AG04450 (cell line): Measurements from ENCODE around the gene VPS8. TPM values are rescaled to one million over a fixed set of nuclear protein-coding genes. Genes with fewer than 3 reads are reported as not detected.

Experiments used
- CTCF ChIA-PET: fragments of 300-600, 350-600 bp; formaldehyde crosslinking; extraction: SDS; loops from one replicate; lab custom pipeline; 2022; ENCODE audit warnings: antibody characterized with exemption, inconsistent platforms; lab: Charles Lee
- POLR2A ChIA-PET: fragments of 350-600 bp; formaldehyde crosslinking; extraction: SDS; loops from one replicate; lab custom pipeline; 2021; ENCODE audit warnings: antibody characterized with exemption, inconsistent platforms; lab: Yijun Ruan, JAX
- DNase-seq: peaks from one replicate; pipeline ENCODE4 v3.0.0-alpha.2; 2011; ENCODE audit warnings: low read depth, low spot score
- H3K27ac ChIP-seq: one replicate; pipeline ENCODE4 v1.5.1; 2012; ENCODE audit warnings: low read depth, low read length, control low read depth
- H3K27me3 ChIP-seq: one replicate; pipeline ENCODE4 v1.6.0; 2012; ENCODE audit warnings: low read length; ENCODE audit not compliant: control insufficient read depth, insufficient read depth
- H3K4me3 ChIP-seq: 2 replicates; pipeline ENCODE4 v1.5.1; 2011; ENCODE audit warnings: mild to moderate bottlenecking, low read depth, low read length, control low read depth
- H3K9me3 ChIP-seq: 2 replicates; pipeline ENCODE4 v1.5.1; 2012; ENCODE audit warnings: low read length; ENCODE audit not compliant: control insufficient read depth, insufficient read depth
- CTCF ChIP-seq: IDR thresholded peaks from 2 replicates; pipeline ENCODE4 v1.5.1; 2011; ENCODE audit warnings: low read depth, low read length, control low read depth, inconsistent platforms
- polyA plus RNA-seq: library from polyadenylated mRNA; depleted of rRNA; stranded (reverse); fragments of >200 nt; gene quantifications from 2 replicates; pipeline ENCODE4 v1.2.3, GENCODE V29; 2011

The VPS8 gene
- polyA plus RNA-seq, 1 experiment: 40.6 TPM

DNA sequence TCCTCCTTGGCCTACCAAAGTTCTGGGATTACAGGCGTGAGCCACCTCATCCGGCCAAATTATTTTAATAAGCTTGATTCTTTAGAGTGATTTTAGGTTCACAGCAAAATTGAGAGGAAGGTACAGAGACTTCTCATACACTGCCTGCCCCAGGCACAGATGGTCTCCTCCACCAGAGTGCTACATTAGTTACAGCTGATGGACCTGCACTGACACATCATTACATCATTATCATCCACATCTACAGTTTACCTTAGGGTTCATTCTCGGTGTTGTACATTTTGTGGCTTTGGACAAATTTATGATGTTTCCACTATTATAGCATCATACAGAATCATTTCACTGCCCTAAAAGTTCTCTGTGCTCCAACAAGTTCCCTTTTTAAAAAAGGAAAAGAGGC lies 4.4 kb upstream of the VPS8 start:
- H3K27ac ChIP-seq: no peak overlapping the region
- H3K9me3 ChIP-seq: no peaks in the 10 kb centered on the region; the same call in 1 of the 2 replicates
- no peak for TF ChIP-seq CTCF
- CTCF ChIA-PET: interaction anchor here (0.5 to 1.9 kb wide), 7 partner anchors 18 to 971 kb away, joined by 3 to 8 read pairs (median 5); no protein-coding TSS in a partner anchor
- no peak overlapping the region for H3K4me3 ChIP-seq
- no peaks in the 10 kb centered on the region for H3K27me3 ChIP-seq
- POLR2A ChIA-PET: interaction anchor here (1.1 kb wide), 2 partner anchors 21 to 243 kb away, joined by 3 read pairs; no protein-coding TSS in a partner anchor
- DNase-seq: no peak

DNA sequence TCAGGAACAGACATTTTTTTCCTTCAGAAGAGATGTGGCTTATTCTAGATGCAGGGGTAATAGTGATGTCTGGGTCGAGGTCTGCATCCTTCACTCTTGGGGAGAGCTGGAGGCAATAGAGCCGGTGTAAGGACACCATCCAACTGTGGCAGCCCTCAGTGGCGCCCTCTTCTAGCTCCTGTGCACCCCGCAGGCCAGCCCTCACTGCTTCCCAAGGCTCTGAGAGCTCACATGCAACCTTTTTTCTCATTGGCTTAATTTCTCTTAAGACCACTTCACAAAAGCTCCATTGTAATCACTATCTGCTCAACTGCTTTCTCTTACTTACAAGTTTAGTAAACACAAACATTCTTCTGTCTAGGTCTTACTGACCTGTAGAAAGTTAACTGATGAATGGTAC lies 3.9 kb upstream of the VPS8 start:
- H3K4me3 ChIP-seq: no peak overlapping the region
- TF ChIP-seq CTCF: peak; percentile 44
- H3K27me3 ChIP-seq: no peaks in the 10 kb centered on the region
- H3K27ac ChIP-seq: no peak overlapping the region
- CTCF ChIA-PET: interaction anchor here (0.5 to 1.9 kb wide), 9 partner anchors 19 to 971 kb away, joined by 3 to 8 read pairs (median 4); no protein-coding TSS in a partner anchor
- no peaks in the 10 kb centered on the region; the same call in 1 of the 2 replicates for H3K9me3 ChIP-seq
- POLR2A ChIA-PET: interaction anchor here (1.1 kb wide), 2 partner anchors 21 to 244 kb away, joined by 3 read pairs; no protein-coding TSS in a partner anchor
- DNase-seq: no peak

- Histone ChIP-seq H3K9me3 (no peaks in the 10 kb centered on the region; the same call in 1 of the 2 replicates), H3K27ac (no peak overlapping the region), H3K4me3 (no peak overlapping the region), H3K27me3 (no peaks in the 10 kb centered on the region)
- CTCF ChIA-PET: no interaction called here
- DNase-seq: no peak
- POLR2A ChIA-PET: no interaction called here
- no peak for TF ChIP-seq CTCF
Observed at GRCh38 chr3:184810146-184810545, 1.8 kb upstream of the VPS8 start.

DNA sequence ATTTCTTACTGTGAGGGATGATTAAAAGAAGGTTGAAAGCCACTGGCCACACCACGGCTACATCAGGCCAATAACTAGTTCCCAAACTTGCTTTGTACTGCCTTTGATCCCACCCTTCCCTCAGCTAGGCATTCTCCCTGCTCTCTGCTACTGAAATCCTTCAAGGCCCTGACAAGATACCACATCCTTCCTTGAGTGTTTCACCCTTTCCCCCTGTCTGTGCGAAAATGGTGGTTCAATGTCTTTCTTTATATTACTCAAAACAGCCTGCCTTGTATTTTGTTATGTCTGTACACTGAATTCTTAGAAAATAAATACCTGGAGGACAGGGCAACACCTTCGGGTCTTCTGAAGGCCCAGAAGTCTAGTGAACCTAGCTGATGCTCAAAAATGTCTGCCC lies 932 bp upstream of the VPS8 start:
- Histone ChIP-seq H3K9me3 (no peaks in the 10 kb centered on the region; the same call in 1 of the 2 replicates), H3K27me3 (no peaks in the 10 kb centered on the region), H3K27ac (no peak overlapping the region), H3K4me3 (no peak overlapping the region)
- DNase-seq: no peak
- no peak for TF ChIP-seq CTCF
- ChIA-PET POLR2A (no interaction called here), CTCF (interaction anchor here (0.5 to 1.8 kb wide), 16 partner anchors 9 to 439 kb away, joined by 3 to 27 read pairs (median 6); no protein-coding TSS in a partner anchor)

GRCh38 chr3:184811663-184811998 lies 335 bp upstream of the VPS8 start:
- ChIA-PET POLR2A (interaction anchor here (0.6 kb wide), 1 partner anchor 246 kb away, joined by 4 read pairs; no protein-coding TSS in a partner anchor), CTCF (interaction anchor here (0.5 to 1.8 kb wide), 19 partner anchors 9 to 440 kb away, joined by 3 to 27 read pairs (median 5); no protein-coding TSS in a partner anchor)
- H3K27me3 ChIP-seq: no peaks in the 10 kb centered on the region
- H3K4me3 ChIP-seq: peak overlapping the region; percentile 11; the same call in 1 of the 2 replicates
- DNase-seq: no peak
- H3K27ac ChIP-seq: no peak overlapping the region
- no peaks in the 10 kb centered on the region; the same call in 1 of the 2 replicates for H3K9me3 ChIP-seq
- no peak for TF ChIP-seq CTCF
